ENCODE data around the gene SHISAL2B.
"Not testable (repeated sequence)": the region's sequence is repeated elsewhere in the genome, so short reads cannot be mapped to it uniquely, and the experiment has no call there.

SHISAL2B gene

DNA sequence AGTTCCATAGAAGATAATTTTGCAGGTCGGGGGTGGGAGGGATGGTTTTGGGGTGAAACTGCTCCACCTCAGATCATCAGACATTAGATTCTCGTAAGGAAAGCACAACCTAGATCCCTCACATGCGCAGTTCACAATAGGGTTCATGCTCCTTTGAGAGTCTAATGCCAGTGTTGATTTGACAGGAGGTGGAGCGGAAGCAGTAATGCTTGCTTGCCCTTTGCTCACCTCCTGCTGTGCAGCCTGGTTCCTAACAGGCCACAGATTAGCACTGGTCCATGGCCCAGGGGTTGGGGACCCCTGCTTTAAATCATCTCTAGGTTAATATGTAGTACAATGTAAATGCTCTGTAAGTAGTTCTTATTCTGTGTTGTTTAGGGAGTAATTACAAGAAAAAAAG, 10.5 kb downstream of the SHISAL2B start:
- DNase-seq (ENCODE audit: low read depth) = no peak

DNA sequence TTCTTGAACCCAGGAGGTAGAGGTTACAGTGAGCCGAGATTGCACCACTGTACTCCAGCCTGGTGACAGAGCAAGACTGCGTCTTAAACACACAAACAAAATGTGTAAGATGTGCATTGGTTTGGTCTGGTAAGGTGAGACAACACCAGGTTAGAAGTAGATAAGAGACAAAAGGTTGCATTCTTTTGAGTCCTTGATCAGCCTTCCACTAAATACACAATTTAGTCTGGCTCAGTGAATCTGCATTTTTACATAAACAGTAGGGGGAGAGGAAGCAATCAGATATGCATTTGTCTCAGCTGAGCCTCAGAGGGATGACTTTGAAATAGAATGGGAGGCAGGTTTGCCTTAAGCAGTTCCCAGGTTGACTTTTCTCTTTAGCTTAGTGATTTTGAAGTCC, 15.8 kb downstream of the SHISAL2B start:
- not testable (repeated sequence) for DNase-seq (ENCODE audit: low read depth)

DNA sequence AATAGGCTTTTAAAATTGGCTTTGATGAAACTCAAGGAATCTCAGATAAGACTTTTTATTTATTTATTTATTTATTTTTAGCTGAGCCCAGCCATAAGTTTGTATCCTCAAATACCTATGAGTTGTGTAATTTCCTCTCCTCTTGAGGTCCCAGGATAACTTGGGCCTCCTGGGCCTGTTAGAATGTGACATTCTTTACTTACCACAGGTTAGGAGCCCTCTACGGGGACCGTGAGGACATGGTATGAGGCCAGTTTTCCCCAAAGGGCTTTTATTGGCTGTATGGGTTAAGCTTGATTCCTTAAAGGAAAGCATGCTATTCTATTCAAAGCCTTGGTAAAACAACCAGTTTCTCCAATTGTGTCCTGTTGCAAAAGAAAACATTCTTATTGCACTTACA, 16.9 kb downstream of the SHISAL2B start:
- DNase-seq (ENCODE audit: low read depth) = peak; percentile 0

DNA sequence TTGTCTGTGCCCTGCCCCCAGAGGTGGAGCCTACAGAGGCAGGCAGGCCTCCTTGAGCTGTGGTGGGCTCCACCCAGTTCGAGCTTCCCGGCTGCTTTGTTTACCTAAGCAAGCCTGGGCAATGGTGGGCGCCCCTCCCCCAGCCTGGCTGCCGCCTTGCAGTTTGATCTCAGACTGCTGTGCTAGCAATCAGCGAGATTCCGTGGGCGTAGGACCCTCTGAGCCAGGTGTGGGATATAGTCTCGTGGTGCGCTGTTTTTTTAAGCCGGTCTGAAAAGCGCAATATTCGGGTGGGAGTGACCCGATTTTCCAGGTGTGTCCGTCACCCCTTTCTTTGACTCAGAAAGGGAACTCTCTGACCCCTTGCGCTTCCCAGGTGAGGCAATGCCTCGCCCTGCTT, 24.2 kb downstream of the SHISAL2B start:
- not testable (repeated sequence) for DNase-seq (ENCODE audit: low read depth)

DNA sequence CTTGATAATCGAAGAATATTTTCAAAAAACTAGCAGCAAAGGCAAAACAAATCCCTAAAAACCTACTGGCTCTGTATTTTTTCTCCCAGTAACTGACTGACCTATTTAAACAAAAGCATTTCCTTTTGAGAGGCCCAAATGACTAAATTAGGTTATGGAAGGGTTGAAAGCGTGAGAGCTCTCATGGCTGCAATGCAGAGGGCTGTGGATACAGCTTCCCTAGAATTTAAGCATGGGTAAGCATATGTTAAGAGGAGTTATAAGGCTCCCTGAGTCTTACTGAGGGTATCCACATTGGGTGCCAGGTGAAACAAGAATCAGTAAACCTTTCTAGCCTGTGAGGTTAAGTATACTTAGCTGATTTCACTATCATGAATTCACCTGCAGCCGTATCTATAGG, 32.3 kb downstream of the SHISAL2B start:
- no peak for DNase-seq (ENCODE audit: low read depth)

DNA sequence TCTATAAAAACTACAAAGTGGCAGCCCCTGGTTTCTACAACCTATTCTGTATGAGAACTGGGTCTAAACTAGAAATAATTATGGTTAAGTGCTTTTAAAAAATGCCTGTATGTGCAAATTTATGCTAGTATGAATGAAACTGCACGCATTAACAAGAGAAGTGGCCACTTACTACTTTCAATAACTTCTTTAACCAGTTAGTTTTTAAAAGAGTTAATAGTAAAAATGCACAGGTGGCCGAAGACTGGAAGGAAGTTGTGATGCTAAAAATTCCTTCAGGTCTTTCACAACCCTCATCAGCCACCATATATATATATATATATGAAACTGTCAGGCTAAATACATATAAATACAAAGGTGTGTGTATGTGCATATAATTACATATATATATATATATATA, 36.8 kb downstream of the SHISAL2B start:
- no peak for DNase-seq (ENCODE audit: low read depth)

DNA sequence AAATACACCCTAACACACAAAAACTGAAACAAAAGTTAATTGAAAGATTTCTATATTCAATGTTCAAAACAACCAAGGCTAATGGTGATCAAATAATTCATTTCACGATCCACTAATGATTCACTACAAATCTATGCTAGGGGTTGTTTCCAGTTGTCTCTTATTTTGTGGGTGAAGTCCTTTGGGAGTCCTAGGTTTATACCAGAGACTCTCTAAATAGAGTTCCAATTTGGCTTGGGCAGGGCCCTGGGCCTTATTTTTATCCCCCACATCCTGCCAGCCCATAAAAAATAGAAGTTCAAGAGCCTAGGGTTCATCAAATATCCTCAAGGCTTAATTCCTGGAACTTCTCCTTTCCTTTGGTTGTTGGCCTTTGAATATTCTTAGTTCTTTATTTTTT, 52.1 kb downstream of the SHISAL2B start:
- DNase-seq (ENCODE audit: low read depth) = no peak

DNA sequence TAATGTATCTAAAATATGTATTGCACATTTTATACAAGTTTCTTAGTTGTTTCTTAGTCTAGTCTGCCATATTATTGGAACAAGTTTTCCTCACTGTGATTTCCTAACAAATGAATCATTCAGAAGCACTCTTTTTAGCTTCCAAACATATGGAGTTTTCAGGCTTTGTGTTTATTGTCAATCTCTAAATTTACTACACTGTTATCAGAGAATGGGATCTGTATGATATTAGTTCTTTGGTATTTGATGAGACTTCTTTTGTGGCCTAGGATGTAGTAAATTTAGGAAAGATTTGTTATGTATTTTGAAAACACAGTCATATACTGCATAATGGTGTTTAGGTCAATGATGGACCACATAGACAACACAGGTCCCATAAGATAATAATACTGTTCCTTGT, 52.5 kb downstream of the SHISAL2B start:
- no peak for DNase-seq (ENCODE audit: low read depth)

DNA sequence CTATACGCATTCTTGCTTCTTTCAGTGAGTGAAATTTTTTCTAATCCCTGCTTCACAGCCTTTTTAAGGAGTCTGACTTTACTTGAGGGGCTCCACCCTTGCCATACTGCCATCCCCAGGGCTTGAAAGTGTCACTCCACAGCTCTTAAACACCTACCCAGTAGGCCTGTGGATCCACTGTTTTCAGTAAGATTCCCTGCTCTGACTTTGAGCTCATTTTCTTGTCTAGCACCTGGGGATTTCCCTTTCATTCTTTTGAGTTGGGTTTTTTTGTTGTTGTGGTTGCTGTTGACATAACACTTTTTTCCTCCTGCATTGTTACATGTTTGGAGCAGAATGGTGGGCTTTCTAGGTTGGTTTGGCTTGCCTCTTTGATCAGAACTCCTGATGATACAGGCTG, 54.6 kb downstream of the SHISAL2B start:
- DNase-seq (ENCODE audit: low read depth) = no peak

DNA sequence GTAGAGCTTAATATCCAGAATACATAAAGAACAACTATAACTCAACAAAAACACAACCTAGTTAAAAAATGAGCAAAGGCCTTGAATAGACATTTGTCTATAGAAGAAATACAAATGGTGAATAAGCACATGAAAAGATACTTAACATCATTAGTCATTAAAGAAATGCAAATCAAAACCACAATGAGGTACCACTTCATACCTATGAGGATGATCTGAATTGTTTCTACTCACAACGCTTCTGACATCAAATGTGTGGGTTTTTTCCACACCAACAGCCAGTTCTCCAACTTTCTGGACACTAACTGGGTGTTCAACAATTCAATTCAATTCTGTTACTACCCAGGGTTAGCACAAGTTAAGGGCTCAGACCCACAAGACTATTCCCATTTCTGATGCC, 56.1 kb downstream of the SHISAL2B start:
- DNase-seq (ENCODE audit: low read depth) = no peak

DNA sequence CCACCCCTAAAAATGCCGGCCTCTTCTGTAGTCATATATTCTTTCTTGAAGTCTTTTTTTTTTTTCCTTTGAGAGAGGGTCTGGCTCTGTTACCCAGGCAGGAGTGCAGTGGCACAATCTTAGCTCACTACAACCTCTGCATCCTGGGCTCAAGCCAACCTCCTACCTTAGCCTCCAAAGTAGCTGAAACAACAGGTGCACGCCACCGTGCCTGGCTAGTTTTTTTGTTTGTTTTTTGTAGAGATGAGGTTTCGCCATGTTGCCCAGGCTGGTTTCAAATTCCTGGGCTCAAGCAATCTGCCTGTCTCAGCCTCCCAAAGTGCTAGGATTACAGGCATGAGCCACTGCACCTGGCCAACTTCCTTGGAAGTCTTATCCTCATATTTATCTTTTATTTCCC, 59.1 kb downstream of the SHISAL2B start:
- no peak for DNase-seq (ENCODE audit: low read depth)

DNA sequence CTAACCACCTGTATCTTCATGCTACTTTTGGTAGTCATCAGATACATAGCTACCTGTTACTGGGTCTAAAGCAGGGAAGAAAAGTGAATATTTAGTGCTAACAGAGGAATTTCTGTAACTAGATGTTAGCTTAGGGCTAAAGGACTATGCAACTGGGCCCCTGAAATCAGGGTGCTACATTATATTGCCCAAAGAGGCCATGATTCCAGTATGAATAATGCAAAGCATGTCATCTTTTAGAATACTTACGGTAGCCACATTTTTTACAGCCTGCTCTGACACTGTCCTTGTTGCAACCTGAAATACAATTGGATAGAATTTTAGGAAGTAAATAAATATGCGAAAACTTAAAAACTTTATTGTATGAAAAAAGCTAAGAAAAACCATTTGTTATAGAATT, 63.8 kb downstream of the SHISAL2B start:
- DNase-seq (ENCODE audit: low read depth) = no peak

DNA sequence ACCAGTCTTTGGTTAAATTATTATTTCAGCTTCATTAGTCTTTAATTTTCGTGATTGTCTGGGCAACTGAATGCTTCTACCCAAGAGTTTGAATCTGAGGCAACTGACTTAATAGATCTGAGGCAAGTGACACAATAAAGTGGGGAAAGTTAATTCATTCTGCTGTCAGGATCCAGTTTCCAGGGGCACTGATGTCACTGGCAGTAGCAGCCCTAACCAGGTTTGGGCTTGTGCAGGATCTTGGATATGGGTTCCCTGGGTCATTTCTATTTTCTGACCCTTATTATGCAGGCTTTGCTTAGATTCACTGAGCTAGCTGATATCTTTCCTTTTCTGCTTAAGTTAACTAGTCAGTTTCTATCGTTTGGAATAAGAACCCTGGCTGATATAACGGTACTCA, 68.6 kb downstream of the SHISAL2B start:
- no peak for DNase-seq (ENCODE audit: low read depth)

DNA sequence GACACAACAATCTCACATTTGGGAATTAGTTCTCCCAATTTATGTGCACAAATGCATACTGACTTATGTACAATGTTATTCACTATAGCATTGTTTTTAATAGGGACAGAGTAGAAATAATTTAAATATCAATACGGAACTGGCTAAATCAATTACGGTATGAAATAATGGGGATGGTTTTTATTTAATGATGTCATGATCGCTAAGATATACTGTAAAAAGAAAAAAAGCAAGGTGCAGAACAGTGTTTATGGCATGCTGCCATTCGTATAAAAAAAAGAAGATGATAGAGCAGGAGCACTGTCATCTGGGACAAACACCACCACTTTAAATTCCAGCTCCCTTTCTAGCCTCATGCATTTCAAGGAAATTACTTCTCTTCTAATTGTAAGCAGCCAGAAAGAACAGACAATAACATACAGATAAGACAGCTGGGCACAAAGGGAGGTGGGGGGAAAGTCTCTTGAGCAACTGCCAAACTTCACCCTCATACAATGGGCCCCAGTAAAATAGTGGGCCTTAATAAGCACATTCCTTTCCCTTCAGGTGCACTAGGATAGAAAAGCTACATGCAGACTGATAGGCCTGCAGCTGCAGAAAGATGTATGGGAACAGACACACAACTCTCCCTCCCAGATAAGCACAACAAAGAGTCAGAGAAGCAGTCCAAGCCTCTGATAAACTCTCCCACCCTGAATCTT, 69.8 kb downstream of the SHISAL2B start:
- no peak for DNase-seq (ENCODE audit: low read depth)

DNA sequence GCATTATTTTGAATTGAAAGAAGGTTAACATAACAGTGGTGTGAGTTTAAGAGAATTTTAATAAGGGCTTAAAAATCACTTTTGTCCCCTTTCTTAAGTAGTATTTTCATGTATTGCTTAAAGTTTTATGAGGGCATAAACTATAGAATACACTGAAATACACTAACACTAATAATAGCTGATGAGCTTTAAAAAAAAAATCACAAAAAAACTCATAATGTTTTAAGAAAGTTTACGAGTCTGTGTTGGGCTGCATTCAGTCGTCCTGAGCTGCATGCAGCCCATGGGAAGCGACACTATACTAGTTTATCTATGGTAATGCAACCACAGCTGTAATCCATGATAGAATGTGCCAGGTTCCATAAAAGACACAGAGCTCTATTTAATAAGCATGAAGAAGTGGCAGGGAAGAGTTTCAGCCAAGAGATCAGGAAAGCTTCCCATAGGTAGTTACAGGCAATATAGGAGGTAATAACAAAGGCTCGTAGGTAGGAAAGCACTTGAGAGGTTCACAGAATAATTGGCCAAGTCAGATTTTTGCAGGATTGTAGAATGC, 73.7 kb downstream of the SHISAL2B start:
- no peak for DNase-seq (ENCODE audit: low read depth)

DNA sequence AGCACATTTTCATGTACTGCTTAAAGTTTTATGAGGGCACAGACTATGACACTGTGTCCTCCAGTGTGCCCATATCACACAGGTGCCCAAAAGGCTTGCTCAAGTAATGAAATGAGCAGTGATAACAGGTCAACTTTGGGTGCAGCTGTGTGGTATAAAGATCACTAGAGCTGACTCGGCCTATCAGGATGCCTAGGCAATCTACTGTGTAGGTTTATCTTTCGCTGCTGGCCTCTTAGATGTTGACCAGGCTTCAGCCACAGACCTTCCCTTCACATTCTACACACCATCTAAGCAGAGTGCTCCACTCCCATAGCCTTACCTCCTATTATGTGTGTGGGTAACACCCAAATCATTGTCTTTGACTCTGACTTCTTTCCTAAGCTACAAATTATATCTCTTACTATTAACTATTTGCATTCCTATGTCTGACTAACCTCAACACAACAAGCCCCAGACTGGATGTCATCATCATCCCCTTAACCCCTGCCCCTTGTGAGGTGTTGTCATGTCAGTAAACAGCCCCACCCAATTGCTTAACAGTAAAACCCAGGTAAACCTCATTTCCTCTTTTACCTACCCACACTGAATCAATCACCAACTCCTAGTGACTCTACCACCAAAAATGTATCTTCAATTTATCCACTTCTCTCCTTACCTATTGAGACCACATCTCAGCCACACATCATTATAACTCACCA, 75.7 kb downstream of the SHISAL2B start:
- DNase-seq (ENCODE audit: low read depth) = no peak

DNA sequence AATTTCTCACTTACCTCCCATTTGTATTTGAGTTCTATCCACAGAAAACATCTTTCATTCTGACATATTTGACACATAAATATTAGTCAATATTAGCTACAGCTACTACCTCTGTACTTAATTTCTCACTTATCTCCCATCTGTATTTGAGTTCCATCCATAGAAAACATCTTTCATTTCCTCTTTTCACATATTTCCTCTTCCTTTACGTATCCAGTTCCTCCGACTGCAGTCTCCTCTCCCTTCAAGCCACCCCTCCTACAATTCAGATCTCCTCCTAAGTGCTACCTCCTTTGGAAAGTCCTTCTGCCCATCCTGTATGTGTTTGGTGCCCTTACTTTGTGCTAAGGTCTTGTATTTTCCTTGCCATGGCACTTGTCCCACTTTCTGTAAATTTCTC, 76.6 kb downstream of the SHISAL2B start:
- no peak for DNase-seq (ENCODE audit: low read depth)

Data from HS-27A (cell line).